Chondrocyte (in vitro differentiated cells): Measurements from ENCODE around the gene ANO3. TPM values are rescaled to one million over a fixed set of nuclear protein-coding genes. Genes with fewer than 3 reads are reported as not detected.
"Not testable (repeated sequence)": the region's sequence is repeated elsewhere in the genome, so short reads cannot be mapped to it uniquely, and the experiment has no call there.

ENCODE experiments used
- DNase-seq: peaks from one replicate; pipeline ENCODE4 v3.0.0; 2021; ENCODE audit warnings: mixed read lengths, low spot score
- H3K27ac Mint-ChIP-seq: one replicate; pipeline ENCODE4 v1.8.0; 2021; ENCODE audit warnings: mild to moderate bottlenecking, moderate library complexity, mixed read lengths; ENCODE audit not compliant: unreplicated experiment
- H3K27me3 Mint-ChIP-seq: 2 replicates; pipeline ENCODE4 v1.8.0; 2021; ENCODE audit warnings: low read depth, mixed read lengths
- H3K36me3 Mint-ChIP-seq: 2 replicates; pipeline ENCODE4 v1.8.0; 2021; ENCODE audit warnings: low read depth, mixed read lengths
- H3K4me1 Mint-ChIP-seq: 2 replicates; pipeline ENCODE4 v1.8.0; 2021; ENCODE audit warnings: low read depth, mild to moderate bottlenecking, mixed read lengths
- H3K4me3 Mint-ChIP-seq: one replicate; pipeline ENCODE4 v1.8.0; 2021; ENCODE audit warnings: mild to moderate bottlenecking, moderate library complexity, mixed read lengths; ENCODE audit not compliant: unreplicated experiment
- H3K9me3 Mint-ChIP-seq: 2 replicates; pipeline ENCODE4 v1.8.0; 2021; ENCODE audit warnings: low read depth, mixed read lengths
- CTCF ChIP-seq: fragments of 200-600 bp; sonication (generic); IDR thresholded peaks from 2 replicates; pipeline ENCODE4 v1.5.0; 2021; ENCODE audit warnings: antibody characterized with exemption, mild to moderate bottlenecking, moderate library complexity
- total RNA-seq: library from RNA; stranded (reverse); gene quantifications from 3 replicates; pipeline ENCODE4 v1.2.1, GENCODE V29; 2021

The ANO3 gene
- total RNA-seq, 1 donor from 2014 or later, result 0.07 TPM

GRCh38 chr11:26587073-26587472 is 255.1 kb downstream of the ANO3 start:
- Mint-ChIP-seq H3K4me1 (no peaks in the 10 kb centered on the region), H3K9me3 (peaks cover 13% of the 10 kb centered on the region), H3K36me3 (no peaks in the 10 kb centered on the region), H3K27ac (no peak overlapping the region), H3K27me3 (peaks cover 5% of the 10 kb centered on the region), H3K4me3 (no peak overlapping the region)
- no peak for TF ChIP-seq CTCF
- DNase-seq, result no peak

GRCh38 chr11:26593691-26594090 is 261.8 kb downstream of the ANO3 start:
- H3K4me3 Mint-ChIP-seq, result no peak overlapping the region

GRCh38 chr11:26595207-26595865 is 263.4 kb downstream of the ANO3 start:
- H3K4me3 Mint-ChIP-seq, DNase-seq, H3K27me3 Mint-ChIP-seq, H3K9me3 Mint-ChIP-seq, H3K36me3 Mint-ChIP-seq, H3K27ac Mint-ChIP-seq, H3K4me1 Mint-ChIP-seq: not testable (repeated sequence)

More at GRCh38 chr11:26593691-26594090, 261.8 kb downstream of the ANO3 start:
- TF ChIP-seq CTCF, result no peak
- Mint-ChIP-seq H3K9me3 (peaks cover 13% of the 10 kb centered on the region), H3K27ac (no peak overlapping the region), H3K36me3 (no peaks in the 10 kb centered on the region), H3K4me1 (no peaks in the 10 kb centered on the region), H3K27me3 (no peaks in the 10 kb centered on the region)
- no peak for DNase-seq

GRCh38 chr11:26597049-26597689 is 265.2 kb downstream of the ANO3 start:
- not testable (repeated sequence) for H3K27me3 Mint-ChIP-seq, H3K9me3 Mint-ChIP-seq, H3K27ac Mint-ChIP-seq, H3K4me3 Mint-ChIP-seq, DNase-seq, H3K36me3 Mint-ChIP-seq, H3K4me1 Mint-ChIP-seq

GRCh38 chr11:26597899-26598298 is 266.0 kb downstream of the ANO3 start:
- H3K27me3 Mint-ChIP-seq, result peaks cover 3% of the 10 kb centered on the region
- H3K27ac Mint-ChIP-seq, result no peak overlapping the region
- no peaks in the 10 kb centered on the region for H3K9me3 Mint-ChIP-seq
- TF ChIP-seq CTCF, result no peak
- DNase-seq, result no peak
- H3K4me3 Mint-ChIP-seq, result no peak overlapping the region
- H3K4me1 Mint-ChIP-seq, result no peaks in the 10 kb centered on the region
- H3K36me3 Mint-ChIP-seq, result no peaks in the 10 kb centered on the region

GRCh38 chr11:26599425-26599824 is 267.5 kb downstream of the ANO3 start:
- H3K27ac Mint-ChIP-seq, result no peak overlapping the region

More at GRCh38 chr11:26599425-26599824, 267.5 kb downstream of the ANO3 start:
- DNase-seq, result no peak
- Mint-ChIP-seq H3K4me3 (no peak overlapping the region), H3K27me3 (peaks cover 6% of the 10 kb centered on the region), H3K9me3 (peaks cover 6% of the 10 kb centered on the region), H3K36me3 (no peaks in the 10 kb centered on the region), H3K4me1 (no peaks in the 10 kb centered on the region)
- TF ChIP-seq CTCF, result no peak
